HEK293 (cell line): ENCODE measurements around the gene AQP3.

Experiments used
- CTCF ChIP-seq: fragments of 450-650 bp; formaldehyde crosslinking; IDR thresholded peaks from 2 replicates; pipeline ENCODE4 v1.5.1; 2016; ENCODE audit warnings: missing biosample characterization, missing genetic modification characterization
- ELK4 ChIP-seq: IDR thresholded peaks from 2 replicates; pipeline ENCODE4 v1.6.1; 2011; ENCODE audit warnings: mild to moderate bottlenecking, low read depth, low read length, borderline replicate concordance
- GLI4 ChIP-seq: fragments of 450-650 bp; formaldehyde crosslinking; IDR thresholded peaks from 2 replicates; pipeline ENCODE4 v1.5.1; 2016; ENCODE audit warnings: missing biosample characterization, missing genetic modification characterization
- HOXA7 ChIP-seq: sonication (generic); formaldehyde crosslinking; IDR thresholded peaks from 2 replicates; pipeline ENCODE4 v1.8.1; 2022; ENCODE audit warnings: missing genetic modification reagents, borderline replicate concordance
- KLF1 ChIP-seq: fragments of 450-650 bp; formaldehyde crosslinking; IDR thresholded peaks from 2 replicates; pipeline ENCODE4 v1.5.1; 2016; ENCODE audit warnings: missing biosample characterization, missing genetic modification characterization
- MEIS1 ChIP-seq: sonication (generic); formaldehyde crosslinking; IDR thresholded peaks from 2 replicates; pipeline ENCODE4 v1.8.1; 2022; ENCODE audit warnings: missing genetic modification reagents, mild to moderate bottlenecking, borderline replicate concordance
- RBAK ChIP-seq: fragments of 450-650 bp; formaldehyde crosslinking; IDR thresholded peaks from 2 replicates; pipeline ENCODE4 v1.5.1; 2016; ENCODE audit warnings: missing biosample characterization, missing genetic modification characterization
- TSHZ1 ChIP-seq: fragments of 450-650 bp; formaldehyde crosslinking; IDR thresholded peaks from 2 replicates; pipeline ENCODE4 v1.5.1; 2016; ENCODE audit warnings: missing biosample characterization, missing genetic modification characterization, borderline replicate concordance
- ZFP41 ChIP-seq: fragments of 450-650 bp; formaldehyde crosslinking; IDR thresholded peaks from 2 replicates; pipeline ENCODE4 v1.5.1; 2016; ENCODE audit warnings: missing biosample characterization, missing genetic modification characterization, borderline replicate concordance
- ZNF114 ChIP-seq: fragments of 450-650 bp; formaldehyde crosslinking; IDR thresholded peaks from 2 replicates; pipeline ENCODE4 v1.5.0; 2017; ENCODE audit warnings: missing biosample characterization, missing genetic modification characterization
- ZNF140 ChIP-seq: fragments of 450-650 bp; formaldehyde crosslinking; IDR thresholded peaks from 2 replicates; pipeline ENCODE4 v1.5.1; 2016; ENCODE audit warnings: missing biosample characterization, missing genetic modification characterization
- ZNF341 ChIP-seq: fragments of 450-650 bp; formaldehyde crosslinking; IDR thresholded peaks from 2 replicates; pipeline ENCODE4; 2016; ENCODE audit warnings: low read depth, missing biosample characterization, missing genetic modification characterization
- ZNF362 ChIP-seq: fragments of 450-650 bp; formaldehyde crosslinking; IDR thresholded peaks from 2 replicates; pipeline ENCODE4 v1.5.1; 2016; ENCODE audit warnings: missing biosample characterization, missing genetic modification characterization
- TF ChIP-seq, protein P1 (sequence below): fragments of 450-650 bp; formaldehyde crosslinking; IDR thresholded peaks from 2 replicates; pipeline ENCODE4 v1.5.1; 2016; ENCODE audit warnings: missing biosample characterization, missing genetic modification characterization, low read depth

GRCh38 chr9:33437205-33437604, 10.2 kb downstream of the AQP3 start:
- TF ChIP-seq ZNF341 (tag by site-specific recombination) (no peak), TSHZ1 (tag by site-specific recombination) (no peak), ZNF362 (no peak), MEIS1 (CRISPR knock-in tag) (no peak), CTCF (tag by site-specific recombination) (no peak), ELK4 (no peak), GLI4 (tag by site-specific recombination) (no peak), KLF1 (tag by site-specific recombination) (peak; percentile 40), RBAK (no peak), ZFP41 (tag by site-specific recombination) (no peak), ZNF140 (tag by site-specific recombination) (no peak), ZNF114 (tag by site-specific recombination) (no peak), HOXA7 (no peak)
- TF ChIP-seq, protein P1, sequence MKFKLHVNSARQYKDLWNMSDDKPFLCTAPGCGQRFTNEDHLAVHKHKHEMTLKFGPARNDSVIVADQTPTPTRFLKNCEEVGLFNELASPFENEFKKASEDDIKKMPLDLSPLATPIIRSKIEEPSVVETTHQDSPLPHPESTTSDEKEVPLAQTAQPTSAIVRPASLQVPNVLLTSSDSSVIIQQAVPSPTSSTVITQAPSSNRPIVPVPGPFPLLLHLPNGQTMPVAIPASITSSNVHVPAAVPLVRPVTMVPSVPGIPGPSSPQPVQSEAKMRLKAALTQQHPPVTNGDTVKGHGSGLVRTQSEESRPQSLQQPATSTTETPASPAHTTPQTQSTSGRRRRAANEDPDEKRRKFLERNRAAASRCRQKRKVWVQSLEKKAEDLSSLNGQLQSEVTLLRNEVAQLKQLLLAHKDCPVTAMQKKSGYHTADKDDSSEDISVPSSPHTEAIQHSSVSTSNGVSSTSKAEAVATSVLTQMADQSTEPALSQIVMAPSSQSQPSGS (tag by site-specific recombination), result no peak
